Myocyte (in vitro differentiated cells): ENCODE results near the gene RPL21. TPM values are rescaled to one million over a fixed set of nuclear protein-coding genes. Genes with fewer than 3 reads are reported as not detected.
"Not testable (repeated sequence)": the region's sequence is repeated elsewhere in the genome, so short reads cannot be mapped to it uniquely, and the experiment has no call there.

ENCODE experiments used
- DNase-seq: peaks from one replicate; pipeline ENCODE4 v3.0.0-alpha.2; 2012; ENCODE audit warnings: low read depth
- polyA plus RNA-seq: library from polyadenylated mRNA; unstranded; fragments of >200 nt; gene quantifications from one replicate; pipeline ENCODE4 v1.2.1, GENCODE V29; 2012; ENCODE audit warnings: missing spikeins
- total RNA-seq: library from RNA; depleted of rRNA; stranded (reverse); fragments of >200 nt; gene quantifications from 2 replicates; pipeline ENCODE4 v1.2.3, GENCODE V29; 2014

Gene RPL21
- total RNA-seq: 773 and 936 TPM in 2 replicates
- polyA plus RNA-seq: 761 TPM

DNA sequence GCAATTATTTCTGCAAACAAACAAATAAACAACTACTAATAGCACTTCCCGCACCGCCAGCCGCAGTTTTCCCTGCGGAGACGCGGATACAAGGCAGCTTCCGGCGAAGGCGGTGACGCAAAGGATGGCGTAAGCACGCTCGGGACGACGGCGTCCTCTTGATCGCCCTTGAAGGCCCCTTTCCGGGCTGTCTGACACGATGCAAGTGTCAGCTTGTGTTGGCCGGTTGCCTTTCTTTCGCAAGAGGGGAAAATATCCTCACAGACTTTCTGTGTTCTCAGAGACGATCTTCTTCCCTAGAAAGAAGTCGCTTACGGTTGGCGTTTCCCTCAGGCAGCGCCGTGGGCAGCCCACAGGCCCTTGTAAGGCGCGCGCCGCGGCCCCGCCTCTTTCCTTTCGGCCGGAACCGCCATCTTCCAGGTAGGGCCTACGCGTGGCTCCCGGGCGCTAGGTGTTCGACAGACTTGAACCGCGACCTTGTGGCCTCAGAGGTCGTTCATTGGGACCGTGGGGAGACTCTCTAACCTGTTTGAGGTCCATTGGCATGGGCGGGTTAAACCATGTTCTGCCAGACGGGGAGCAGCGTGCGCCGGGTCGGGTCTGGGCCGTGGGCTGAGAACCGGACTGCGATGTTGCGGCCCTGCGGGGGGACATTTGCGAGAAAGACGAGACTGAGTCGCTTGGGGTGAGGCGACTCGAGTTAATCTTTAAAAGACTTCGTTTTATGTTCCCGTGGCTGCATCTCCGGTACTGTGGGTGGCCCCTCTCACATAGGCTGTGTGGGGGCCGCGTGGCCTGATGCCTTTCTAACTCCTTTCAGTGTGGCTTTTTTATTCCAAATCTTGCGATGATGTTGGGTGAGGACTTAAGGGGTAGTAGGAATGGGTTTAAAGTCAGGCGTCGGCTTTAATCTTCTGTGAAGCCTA is at the start of gene RPL21:
Gene RPL21 (plus strand): TSS at position 393 of the 926 bp plus-strand sequence. CDS start 2,219 bp downstream, outside the sequence.
- peak; percentile 97 for DNase-seq

DNA sequence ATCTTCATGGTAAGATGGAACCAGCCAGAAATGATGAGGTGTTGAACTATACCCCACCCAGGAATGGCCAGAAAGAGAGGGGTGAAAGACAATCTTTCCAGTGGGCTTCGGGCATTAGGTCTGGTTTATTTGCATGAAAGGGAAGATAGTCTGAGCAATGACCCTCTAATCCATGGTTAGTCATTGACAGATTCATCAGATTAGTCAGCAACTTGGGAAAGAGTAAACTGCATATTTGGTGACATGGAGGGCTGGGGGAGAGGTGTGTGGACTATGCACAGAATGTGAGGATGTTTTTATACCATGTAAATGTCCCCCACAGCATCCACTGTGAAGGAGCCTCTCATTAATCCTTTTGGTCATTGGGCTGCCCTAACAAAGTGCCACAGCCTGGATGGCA is 49.7 kb upstream of the RPL21 start:
- no peak for DNase-seq

- no peak for DNase-seq
These were observed 48.2 kb upstream of the RPL21 start for GRCh38 chr13:27203186-27203585.

DNA sequence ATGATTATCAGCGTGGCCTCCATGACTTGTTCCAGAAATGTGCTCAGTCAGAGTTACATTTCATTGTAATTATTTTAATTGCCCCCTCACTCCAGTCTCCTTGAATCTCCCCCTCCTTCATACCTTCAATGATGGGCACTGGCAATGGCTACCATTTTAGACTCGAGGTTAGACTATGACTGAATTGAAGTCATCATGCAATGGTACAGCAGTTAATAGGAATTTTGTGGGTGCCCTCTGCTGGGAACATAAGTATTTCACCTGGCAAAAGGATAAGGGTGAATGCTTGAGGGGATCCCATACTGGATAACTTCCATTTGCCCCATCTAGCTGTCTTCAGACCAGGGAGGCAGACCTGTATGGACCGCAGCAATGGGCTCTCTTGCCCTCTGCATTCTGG is 47.5 kb upstream of the RPL21 start:
- peak; percentile 28 for DNase-seq

DNA sequence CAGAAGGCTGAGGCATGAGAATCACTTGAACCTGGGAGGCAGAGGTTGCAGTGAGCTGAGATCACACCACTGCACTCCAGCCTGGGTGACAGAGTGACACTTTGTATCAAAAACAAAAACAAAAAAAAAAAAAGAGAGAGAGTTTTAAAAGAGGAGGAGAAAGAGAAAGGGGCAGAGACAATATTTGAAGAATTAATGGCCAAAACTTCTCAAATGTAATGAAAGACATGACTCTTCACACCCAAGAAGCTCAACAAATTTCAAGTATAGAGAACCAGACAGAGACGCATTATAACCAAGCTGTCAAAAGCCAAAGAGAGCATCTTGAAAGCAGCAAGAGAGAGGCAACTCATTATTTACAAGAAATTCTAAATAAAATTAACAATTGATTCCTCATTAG is 42.8 kb upstream of the RPL21 start:
- DNase-seq: no peak

GRCh38 chr13:27211271-27211670 is 40.1 kb upstream of the RPL21 start:
- DNase-seq: no peak

- no peak for DNase-seq
These were observed 39.5 kb upstream of the RPL21 start for GRCh38 chr13:27211771-27212364.

DNA sequence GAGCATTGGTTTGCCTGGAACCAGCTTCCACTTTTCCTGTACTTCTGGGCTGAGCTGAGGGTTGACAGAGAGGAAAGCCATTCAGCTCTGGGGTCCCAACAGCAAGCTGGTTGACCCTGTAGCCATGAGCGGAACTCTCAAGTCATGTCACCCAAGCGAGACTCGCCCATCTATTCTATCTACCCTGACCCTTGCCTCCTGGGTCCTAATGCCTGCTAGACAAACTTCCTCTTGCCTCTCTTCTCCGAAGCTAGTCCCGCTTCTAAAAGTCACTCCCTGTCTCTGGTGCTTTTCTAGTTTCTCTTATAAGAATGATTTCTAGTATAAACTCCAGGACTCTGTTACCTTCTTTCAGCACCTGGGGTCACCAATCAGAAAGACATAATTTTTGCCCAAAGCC is 38.0 kb upstream of the RPL21 start:
- not testable (repeated sequence) for DNase-seq

DNA sequence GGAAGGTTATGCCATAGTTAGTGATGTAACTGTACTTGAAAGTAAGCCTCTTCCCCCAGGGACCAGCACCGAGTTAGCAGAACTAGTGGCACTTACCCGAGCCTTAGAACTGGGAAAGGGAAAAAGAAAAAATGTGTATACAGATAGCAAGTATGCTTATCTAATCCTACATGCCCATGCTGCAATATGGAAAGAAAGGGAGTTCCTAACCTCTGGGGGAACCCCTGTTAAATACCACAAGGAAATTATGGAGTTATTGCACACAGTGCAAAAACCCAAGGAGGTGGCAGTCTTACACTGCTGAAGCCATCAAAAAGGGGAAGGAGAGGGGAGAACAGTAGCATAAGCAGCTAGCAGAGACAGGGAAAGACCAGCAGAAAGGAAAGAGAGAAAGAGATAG is 33.6 kb upstream of the RPL21 start:
- DNase-seq: not testable (repeated sequence)

GRCh38 chr13:27218861-27219260 is 32.5 kb upstream of the RPL21 start:
- not testable (repeated sequence) for DNase-seq

GRCh38 chr13:27219611-27220010 is 31.7 kb upstream of the RPL21 start:
- no peak for DNase-seq

GRCh38 chr13:27222100-27222499 is 29.3 kb upstream of the RPL21 start:
- DNase-seq: not testable (repeated sequence)

- DNase-seq: no peak
These were observed 24.4 kb upstream of the RPL21 start for GRCh38 chr13:27226991-27227390.

DNA sequence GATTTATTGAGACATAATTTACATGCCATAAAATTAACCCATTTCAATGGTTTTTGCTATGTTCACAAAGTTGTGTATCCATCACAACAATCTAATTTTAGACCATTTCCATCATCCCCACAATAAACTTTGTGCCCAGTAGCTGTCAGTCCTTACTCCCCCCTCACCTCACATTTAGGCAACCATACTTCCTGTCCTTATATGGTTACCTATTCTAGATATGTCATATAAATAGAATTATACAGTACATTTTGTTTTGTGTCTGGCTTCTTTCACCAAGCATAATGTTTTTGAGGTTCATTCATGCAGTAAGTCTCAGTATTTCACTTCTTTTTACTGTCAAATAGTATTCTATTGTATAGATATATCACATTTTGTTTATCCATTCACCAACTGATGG is 23.2 kb upstream of the RPL21 start:
- no peak for DNase-seq

- no peak for DNase-seq
These were observed 21.7 kb upstream of the RPL21 start for GRCh38 chr13:27229642-27230041.

GRCh38 chr13:27233964-27234363 is 17.4 kb upstream of the RPL21 start:
- DNase-seq: no peak

DNA sequence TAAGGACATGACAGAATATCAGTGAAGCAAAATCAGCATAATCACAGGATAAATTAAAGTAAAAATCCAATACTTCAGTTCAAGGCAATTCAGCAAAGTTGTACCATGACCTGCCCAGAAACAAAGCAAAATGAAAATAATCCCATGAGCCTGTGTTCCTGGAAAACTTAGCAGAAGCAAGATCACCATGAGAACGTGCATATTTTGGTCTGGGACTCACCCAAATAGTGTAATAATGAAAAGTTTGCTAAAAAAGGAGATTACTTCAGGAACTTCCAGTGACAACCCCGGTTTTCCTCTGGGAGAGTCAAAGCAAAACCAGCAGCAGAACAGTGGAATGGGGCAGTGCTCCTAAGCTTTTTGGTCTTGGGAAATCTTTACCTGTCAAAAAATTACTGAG is 14.9 kb upstream of the RPL21 start:
- DNase-seq: no peak

DNA sequence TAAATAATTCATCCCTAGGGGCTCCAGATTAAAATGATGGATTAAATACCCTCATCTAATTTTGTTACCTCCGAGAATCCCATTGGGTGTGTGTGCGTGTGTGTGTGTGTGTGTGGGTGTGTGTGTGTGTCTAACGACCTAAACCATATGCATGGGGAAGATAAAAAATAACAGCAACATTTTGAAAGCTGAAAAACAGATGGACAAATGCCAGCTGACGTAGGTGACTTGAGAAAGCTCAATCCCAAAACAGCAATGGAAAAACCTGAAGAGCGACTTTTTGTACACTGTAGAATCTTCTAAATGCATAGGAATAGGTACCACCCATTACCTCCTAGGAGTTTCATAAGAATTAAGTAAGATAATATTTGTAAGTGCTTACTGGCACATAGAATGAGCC is 8.7 kb upstream of the RPL21 start:
- no peak for DNase-seq

GRCh38 chr13:27245610-27246009 is 5.7 kb upstream of the RPL21 start:
- DNase-seq: no peak

DNA sequence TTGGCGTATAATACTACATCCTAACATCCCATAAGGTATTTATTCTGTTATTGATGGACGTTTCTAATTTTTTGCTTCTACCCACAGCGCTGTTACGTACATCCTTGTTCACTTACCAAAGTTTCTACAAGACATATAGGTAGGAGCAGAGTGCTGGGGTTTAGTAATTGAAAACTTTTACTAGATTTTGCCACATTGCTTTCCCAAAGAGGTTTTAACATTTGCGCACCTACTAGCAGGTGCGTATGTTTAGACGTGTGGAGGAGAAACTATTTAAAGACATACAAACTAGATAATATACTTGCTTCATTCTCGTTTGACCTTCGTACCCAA is 559 bp upstream of the RPL21 start:
- DNase-seq: no peak

- DNase-seq: no peak
These were observed 1.1 kb downstream of the RPL21 start for GRCh38 chr13:27252467-27252866.

GRCh38 chr13:27257233-27257568 is 5.8 kb downstream of the RPL21 start:
- no peak for DNase-seq
